Measurements from ENCODE around the gene SCFD2.

DNA sequence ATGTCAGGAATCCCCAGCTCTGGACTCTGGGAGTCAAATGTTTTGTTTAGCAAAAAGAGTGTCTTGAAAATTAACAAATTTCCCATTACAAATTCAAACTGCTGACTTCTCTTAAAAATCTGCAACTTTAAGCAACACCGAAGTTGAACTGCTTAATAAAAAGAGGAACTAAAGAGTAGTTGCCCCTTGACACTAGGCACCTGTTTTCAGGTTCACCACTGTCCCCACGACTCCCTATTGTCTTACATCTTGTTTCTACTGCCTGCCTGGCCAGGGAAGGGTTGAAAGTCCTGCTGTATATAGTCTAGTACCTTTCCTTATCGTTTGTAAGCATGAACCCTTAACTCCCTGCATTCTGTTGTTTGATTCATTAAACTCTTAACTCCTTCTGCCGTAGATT is 173.9 kb downstream of the SCFD2 start:
- TF ChIP-seq, protein P1, sequence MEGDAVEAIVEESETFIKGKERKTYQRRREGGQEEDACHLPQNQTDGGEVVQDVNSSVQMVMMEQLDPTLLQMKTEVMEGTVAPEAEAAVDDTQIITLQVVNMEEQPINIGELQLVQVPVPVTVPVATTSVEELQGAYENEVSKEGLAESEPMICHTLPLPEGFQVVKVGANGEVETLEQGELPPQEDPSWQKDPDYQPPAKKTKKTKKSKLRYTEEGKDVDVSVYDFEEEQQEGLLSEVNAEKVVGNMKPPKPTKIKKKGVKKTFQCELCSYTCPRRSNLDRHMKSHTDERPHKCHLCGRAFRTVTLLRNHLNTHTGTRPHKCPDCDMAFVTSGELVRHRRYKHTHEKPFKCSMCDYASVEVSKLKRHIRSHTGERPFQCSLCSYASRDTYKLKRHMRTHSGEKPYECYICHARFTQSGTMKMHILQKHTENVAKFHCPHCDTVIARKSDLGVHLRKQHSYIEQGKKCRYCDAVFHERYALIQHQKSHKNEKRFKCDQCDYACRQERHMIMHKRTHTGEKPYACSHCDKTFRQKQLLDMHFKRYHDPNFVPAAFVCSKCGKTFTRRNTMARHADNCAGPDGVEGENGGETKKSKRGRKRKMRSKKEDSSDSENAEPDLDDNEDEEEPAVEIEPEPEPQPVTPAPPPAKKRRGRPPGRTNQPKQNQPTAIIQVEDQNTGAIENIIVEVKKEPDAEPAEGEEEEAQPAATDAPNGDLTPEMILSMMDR (IDR thresholded peaks at IDR 0.05; ENCODE audit: extremely low read depth in 1 of 2, insufficient read depth in 1 of 2, low read depth in 1 of 2, low read length in 2 of 2), result no peak
- no peak for TF ChIP-seq EZH2 (IDR thresholded peaks at IDR 0.05; ENCODE audit: borderline replicate concordance, low read depth, low read length, severe bottlenecking)
- no peak for TF ChIP-seq MYC (IDR thresholded peaks at IDR 0.05; ENCODE audit: low read depth, low read length)
- TF ChIP-seq POLR2A (IDR thresholded peaks at IDR 0.05; ENCODE audit: low read depth, low read length), result no peak
- TF ChIP-seq POLR2AphosphoS5 (IDR thresholded peaks at IDR 0.05; ENCODE audit: insufficient read depth, low read depth, low read length), result no peak
- TF ChIP-seq FOS (IDR thresholded peaks at IDR 0.05; ENCODE audit: borderline replicate concordance, insufficient read depth, low read length), result no peak
